ENCODE results near the gene TCAF1. TPM values are rescaled to one million over a fixed set of nuclear protein-coding genes. Genes with fewer than 3 reads are reported as not detected.

Gene TCAF1
- total and polyA plus RNA-seq, 4 donors = 20.2 to 75.1 (median 30.1) TPM

DNA sequence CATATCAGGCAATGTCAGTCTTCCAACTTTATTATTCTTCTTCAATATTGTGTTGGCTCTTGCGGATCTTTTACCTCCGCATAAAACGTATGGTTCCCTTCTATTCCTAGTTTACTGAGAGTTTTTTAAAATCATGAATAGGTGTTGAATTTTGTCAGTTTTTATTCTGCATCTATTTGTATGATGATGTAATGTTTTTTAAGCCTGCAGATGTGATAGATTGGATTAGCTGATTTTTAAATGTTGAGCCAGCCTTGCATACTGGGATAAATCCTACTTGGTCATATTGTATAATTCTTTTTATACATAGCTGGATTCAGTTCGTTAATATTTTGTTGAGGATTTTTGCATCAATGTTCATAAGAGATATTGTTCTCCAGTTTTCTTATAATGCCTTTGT is 43.4 kb upstream of the TCAF1 start:
- TF ChIP-seq, protein P1, sequence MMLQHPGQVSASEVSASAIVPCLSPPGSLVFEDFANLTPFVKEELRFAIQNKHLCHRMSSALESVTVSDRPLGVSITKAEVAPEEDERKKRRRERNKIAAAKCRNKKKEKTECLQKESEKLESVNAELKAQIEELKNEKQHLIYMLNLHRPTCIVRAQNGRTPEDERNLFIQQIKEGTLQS (IDR thresholded peaks at IDR 0.05) = no peak
- no peak for TF ChIP-seq TAF1 (conservative IDR thresholded peaks at IDR 0.05)
- no peak for TF ChIP-seq CTCF (IDR thresholded peaks at IDR 0.05; ENCODE audit: low read depth, low read length, missing input control)
- TF ChIP-seq GABPA (IDR thresholded peaks at IDR 0.05 in 1 of 2, conservative IDR thresholded peaks at IDR 0.05 in 1 of 2) = no peak
- TF ChIP-seq, protein P2, sequence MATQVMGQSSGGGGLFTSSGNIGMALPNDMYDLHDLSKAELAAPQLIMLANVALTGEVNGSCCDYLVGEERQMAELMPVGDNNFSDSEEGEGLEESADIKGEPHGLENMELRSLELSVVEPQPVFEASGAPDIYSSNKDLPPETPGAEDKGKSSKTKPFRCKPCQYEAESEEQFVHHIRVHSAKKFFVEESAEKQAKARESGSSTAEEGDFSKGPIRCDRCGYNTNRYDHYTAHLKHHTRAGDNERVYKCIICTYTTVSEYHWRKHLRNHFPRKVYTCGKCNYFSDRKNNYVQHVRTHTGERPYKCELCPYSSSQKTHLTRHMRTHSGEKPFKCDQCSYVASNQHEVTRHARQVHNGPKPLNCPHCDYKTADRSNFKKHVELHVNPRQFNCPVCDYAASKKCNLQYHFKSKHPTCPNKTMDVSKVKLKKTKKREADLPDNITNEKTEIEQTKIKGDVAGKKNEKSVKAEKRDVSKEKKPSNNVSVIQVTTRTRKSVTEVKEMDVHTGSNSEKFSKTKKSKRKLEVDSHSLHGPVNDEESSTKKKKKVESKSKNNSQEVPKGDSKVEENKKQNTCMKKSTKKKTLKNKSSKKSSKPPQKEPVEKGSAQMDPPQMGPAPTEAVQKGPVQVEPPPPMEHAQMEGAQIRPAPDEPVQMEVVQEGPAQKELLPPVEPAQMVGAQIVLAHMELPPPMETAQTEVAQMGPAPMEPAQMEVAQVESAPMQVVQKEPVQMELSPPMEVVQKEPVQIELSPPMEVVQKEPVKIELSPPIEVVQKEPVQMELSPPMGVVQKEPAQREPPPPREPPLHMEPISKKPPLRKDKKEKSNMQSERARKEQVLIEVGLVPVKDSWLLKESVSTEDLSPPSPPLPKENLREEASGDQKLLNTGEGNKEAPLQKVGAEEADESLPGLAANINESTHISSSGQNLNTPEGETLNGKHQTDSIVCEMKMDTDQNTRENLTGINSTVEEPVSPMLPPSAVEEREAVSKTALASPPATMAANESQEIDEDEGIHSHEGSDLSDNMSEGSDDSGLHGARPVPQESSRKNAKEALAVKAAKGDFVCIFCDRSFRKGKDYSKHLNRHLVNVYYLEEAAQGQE (IDR thresholded peaks at IDR 0.05) = no peak
- TF ChIP-seq YY1 (IDR thresholded peaks at IDR 0.05) = no peak
- TF ChIP-seq, protein P3, sequence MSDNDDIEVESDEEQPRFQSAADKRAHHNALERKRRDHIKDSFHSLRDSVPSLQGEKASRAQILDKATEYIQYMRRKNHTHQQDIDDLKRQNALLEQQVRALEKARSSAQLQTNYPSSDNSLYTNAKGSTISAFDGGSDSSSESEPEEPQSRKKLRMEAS (IDR thresholded peaks at IDR 0.05) = no peak
- no peak for TF ChIP-seq FOXA2 (IDR thresholded peaks at IDR 0.05)
- no peak for TF ChIP-seq RAD21 (IDR thresholded peaks at IDR 0.05)
- TF ChIP-seq EGR1 (IDR thresholded peaks at IDR 0.05; ENCODE audit: low read depth in 2 of 2) = no peak
- no peak for TF ChIP-seq RXRA (IDR thresholded peaks at IDR 0.05)
- no peak for TF ChIP-seq NR2F2 (IDR thresholded peaks at IDR 0.05)
- TF ChIP-seq, protein P4, sequence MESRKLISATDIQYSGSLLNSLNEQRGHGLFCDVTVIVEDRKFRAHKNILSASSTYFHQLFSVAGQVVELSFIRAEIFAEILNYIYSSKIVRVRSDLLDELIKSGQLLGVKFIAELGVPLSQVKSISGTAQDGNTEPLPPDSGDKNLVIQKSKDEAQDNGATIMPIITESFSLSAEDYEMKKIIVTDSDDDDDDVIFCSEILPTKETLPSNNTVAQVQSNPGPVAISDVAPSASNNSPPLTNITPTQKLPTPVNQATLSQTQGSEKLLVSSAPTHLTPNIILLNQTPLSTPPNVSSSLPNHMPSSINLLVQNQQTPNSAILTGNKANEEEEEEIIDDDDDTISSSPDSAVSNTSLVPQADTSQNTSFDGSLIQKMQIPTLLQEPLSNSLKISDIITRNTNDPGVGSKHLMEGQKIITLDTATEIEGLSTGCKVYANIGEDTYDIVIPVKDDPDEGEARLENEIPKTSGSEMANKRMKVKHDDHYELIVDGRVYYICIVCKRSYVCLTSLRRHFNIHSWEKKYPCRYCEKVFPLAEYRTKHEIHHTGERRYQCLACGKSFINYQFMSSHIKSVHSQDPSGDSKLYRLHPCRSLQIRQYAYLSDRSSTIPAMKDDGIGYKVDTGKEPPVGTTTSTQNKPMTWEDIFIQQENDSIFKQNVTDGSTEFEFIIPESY (IDR thresholded peaks at IDR 0.05) = no peak
- TF ChIP-seq HNF4A (conservative IDR thresholded peaks at IDR 0.05) = no peak
- Histone ChIP-seq H3K9me3 (ENCODE audit: control insufficient read depth in 4 of 4, low read length in 3 of 4) (no peaks in the 10 kb centered on the region), H3K4me3 (ENCODE audit: low read depth in 1 of 3, low read length in 3 of 3) (no peak overlapping the region), H3K36me3 (ENCODE audit: control insufficient read depth in 4 of 4, insufficient read depth in 3 of 4, low read depth in 1 of 4, low read length in 3 of 4) (no peaks in the 10 kb centered on the region), H3K9ac (ENCODE audit: low read depth in 1 of 2, low read length in 2 of 2) (no peak overlapping the region), H3K27ac (ENCODE audit: low read depth in 1 of 2, low read length in 2 of 2) (no peak overlapping the region), H3K27me3 (ENCODE audit: control insufficient read depth in 4 of 4, insufficient read depth in 4 of 4, low read length in 3 of 4) (no peaks in the 10 kb centered on the region), H3K4me1 (ENCODE audit: control insufficient read depth in 4 of 4, insufficient read depth in 4 of 4, low read length in 3 of 4) (no peaks in the 10 kb centered on the region)
- DNase-seq (ENCODE audit: low spot score) = no peak
- 93% methylated on average over 4 of the region's 4 CpGs for WGBS

All from liver (tissue), 9 donors.